ENCODE data around the gene RABGAP1L.
"Not testable (repeated sequence)": the region's sequence is repeated elsewhere in the genome, so short reads cannot be mapped to it uniquely, and the experiment has no call there.

Gene RABGAP1L

DNA sequence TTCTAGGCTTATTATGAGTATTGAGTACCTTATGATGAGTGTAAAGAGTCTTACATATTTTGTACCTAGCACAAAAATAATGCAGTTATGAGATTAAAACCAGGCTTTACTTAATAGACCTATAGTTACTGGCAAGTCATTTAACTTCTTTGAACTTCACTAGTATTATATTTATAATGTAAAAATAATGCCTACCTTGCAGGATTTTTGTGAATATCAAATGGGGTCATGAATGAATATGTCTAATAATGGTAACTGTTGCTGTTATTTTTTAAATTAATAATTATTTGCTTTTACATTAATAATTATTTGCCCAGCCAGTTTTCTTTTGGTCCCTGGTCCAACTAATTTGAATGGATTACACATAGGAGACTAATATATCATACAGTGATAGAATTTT is 530.9 kb downstream of the RABGAP1L start:
- DNase-seq = no peak

DNA sequence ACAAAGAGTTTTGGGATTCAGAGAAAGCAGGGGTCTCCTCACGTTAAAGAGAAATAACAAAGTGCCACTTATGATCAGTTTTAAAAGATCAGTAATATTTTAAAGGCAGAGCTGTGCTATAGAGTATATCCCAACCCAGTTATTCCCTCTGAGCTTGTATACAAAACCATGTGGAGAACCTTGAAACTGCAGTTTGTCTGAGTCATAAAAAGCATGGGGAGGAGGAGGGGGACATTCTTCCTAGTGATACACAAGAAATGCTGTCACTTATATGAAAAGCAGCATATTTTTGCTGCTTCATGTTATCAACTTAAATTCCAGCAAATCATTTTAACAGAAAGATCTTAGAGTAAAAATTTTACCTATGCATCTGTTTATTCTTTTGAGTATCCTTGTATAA is 533.0 kb downstream of the RABGAP1L start:
- no peak for DNase-seq

DNA sequence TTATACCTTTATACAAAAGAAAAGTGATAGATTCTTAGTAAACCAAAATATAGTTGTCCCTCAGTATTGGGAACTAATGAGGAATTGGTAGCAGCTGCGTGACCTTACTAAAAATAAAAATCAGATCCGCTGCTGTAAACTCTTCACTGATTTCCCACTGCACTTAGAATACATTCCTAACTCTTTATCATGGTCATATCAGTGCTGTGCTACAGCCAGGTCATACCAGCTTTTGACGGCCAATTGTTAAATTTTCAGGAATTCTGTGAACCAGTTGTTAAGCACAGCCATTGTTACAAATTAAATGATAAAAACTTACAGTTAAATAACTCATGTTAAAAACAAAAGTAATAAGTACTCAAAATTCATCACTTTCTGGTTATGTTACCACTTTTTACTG is 533.8 kb downstream of the RABGAP1L start:
- no peak for DNase-seq

DNA sequence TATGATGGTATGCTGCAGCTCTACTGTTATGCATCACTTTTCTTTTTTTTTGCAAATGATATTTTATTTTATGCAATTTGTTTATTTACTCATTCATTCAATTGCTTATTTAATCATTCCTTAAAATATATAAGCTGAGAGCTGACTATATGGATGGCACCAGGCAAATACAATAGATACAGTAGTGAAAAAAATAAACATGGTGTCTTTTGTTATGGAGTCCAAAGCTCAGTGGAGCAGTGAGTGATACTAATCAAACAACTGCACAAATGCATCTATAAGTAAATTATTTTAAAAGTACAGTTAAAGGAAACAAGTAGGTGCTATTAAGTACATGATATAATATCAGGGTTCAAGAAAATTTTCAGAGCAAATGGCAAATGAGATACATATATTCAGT is 534.2 kb downstream of the RABGAP1L start:
- not testable (repeated sequence) for DNase-seq

DNA sequence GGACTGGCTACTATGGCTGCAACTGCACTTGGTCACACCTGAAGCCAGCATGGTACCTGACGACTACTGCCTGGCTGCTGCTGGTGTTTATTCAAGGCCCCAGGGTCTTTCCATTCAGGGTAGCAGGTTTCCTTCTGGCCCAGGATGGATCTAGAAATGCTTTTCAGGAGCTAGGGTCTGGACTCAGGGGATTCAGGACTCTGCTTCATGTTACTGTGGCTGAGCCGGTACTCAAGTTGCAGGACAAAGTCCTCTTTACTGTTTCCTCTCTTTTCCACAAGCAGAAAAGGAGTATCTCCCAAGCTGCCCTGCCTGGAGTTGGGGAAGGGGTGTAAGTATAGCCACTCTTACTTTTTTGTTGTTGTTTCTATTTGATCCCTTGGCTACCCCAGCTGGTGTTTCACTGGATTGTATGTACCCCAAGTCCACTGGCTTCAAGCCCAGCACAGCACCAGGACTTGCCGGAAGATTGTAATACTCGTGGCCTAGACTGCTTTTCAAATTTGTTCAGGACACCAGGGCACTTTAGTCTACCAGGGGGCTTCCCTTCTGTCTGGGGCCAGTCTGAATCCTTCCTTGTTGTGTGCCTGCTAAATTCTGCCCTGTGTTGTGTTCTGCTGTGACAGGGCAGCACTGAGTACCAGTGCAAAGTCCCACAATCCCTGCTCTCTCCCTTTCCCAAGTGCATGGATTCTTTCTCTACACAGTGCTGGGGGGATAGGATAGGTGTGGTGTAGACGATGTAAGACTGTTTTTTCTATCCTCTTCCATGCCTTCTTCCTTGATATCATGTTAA is 536.9 kb downstream of the RABGAP1L start:
- no peak for DNase-seq

DNA sequence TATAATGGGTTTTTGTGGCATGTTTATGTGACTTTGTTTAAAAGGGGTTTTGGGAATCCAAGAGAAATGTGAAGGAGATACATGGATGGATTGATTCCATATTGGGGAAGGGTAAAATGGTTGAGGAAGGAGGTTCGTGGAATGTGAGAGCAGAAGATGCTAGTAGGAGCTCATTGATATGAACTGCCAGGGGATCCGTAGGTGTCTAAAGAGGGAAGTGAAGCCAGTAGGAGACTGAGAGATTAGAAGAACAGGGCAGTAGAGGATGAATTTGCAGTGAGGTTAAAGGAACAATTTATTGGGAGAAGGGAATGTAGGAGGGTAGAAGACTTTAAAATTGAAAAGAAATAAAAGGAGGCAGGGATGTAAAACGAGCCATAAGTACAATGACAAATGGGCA is 541.0 kb downstream of the RABGAP1L start:
- DNase-seq = no peak

DNA sequence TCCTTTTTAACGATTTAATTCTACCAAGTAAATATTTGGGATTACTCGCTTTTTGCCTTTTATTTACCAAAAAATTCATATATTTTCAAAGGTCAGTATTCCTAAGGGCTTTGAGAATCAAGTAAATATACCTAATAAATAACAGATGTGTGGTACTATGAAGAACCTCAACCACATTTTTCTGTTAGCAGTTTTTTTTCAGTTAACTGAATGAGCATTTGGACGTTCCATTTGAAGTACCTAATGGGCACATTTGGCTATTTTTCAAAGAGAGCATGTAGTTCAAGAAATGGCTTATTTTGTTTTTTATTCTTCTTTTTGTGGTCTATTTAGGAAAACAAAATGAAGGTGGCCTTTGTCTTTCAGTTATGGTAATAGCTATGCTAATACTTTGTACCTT is 541.5 kb downstream of the RABGAP1L start:
- DNase-seq = no peak

DNA sequence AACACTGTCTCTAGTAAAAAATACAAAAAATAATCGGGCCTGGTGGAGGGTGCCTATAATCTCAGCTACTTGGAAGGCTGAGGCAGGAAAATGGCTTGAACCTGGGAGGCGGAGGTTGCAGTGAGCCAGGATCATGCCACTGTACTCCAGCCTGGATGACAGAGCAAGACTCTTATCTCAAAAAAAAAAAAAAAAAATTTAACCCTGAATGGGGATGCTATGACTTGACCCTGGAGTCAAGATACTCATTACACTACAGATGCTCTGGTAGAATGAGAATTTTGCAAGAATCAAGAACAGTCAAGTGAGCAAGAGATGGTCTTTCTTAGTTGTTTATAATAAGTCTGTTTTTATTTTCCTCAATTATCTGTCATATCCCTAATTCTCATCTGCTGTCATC is 542.2 kb downstream of the RABGAP1L start:
- DNase-seq = no peak

DNA sequence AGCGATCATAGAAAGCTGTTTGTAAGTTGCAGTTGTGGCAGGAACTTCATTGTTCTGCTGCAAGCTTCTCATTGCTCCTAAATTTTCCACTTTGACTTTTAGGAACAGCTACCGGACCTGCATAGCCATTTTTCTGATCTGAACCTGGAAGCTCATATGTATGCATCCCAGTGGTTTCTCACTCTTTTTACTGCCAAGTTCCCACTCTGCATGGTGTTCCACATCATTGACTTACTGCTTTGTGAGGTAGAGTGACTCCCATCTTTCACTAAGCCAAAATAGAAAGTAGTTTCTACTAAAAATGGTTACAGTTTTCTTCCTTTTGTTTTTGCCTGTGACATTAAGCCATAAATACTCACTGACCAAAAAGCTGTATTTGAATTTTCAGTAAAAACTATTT is 542.7 kb downstream of the RABGAP1L start:
- DNase-seq = no peak

DNA sequence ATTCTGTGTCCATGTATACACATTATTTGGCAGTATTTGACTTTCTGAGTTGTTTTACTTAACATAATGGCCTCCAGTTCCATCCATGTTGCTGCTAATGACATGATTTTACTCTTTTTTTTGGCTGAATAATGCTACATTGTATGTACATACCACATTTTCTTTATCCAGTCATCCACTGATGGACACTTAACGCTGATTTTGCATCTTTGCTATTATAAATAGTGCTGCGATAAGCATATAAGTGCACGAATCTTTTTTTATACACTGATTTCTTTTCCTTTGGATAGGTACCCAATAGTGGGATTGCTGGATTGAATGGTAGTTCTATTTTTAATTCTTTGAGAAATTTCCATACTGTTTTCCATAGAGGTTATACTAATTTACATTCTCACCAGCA is 544.0 kb downstream of the RABGAP1L start:
- DNase-seq = no peak

DNA sequence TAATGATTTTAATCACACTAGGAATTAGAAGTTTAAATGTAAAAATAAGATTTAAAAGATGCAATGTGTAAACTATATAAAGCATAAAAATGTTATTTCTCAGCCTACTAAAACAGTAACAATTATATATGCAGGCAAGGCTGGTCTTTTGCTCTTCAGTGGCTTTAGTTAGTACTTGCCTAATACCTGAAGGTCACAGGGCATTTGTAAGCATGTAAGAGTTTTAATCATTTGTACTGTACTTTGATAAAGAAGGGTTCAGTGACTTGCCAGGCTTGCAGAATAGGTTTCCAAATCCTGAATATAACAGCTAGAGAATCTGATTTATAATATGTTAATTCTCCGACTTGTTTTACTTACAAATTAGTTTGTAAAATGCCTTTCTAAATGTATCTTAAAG is 545.0 kb downstream of the RABGAP1L start:
- DNase-seq = no peak

DNA sequence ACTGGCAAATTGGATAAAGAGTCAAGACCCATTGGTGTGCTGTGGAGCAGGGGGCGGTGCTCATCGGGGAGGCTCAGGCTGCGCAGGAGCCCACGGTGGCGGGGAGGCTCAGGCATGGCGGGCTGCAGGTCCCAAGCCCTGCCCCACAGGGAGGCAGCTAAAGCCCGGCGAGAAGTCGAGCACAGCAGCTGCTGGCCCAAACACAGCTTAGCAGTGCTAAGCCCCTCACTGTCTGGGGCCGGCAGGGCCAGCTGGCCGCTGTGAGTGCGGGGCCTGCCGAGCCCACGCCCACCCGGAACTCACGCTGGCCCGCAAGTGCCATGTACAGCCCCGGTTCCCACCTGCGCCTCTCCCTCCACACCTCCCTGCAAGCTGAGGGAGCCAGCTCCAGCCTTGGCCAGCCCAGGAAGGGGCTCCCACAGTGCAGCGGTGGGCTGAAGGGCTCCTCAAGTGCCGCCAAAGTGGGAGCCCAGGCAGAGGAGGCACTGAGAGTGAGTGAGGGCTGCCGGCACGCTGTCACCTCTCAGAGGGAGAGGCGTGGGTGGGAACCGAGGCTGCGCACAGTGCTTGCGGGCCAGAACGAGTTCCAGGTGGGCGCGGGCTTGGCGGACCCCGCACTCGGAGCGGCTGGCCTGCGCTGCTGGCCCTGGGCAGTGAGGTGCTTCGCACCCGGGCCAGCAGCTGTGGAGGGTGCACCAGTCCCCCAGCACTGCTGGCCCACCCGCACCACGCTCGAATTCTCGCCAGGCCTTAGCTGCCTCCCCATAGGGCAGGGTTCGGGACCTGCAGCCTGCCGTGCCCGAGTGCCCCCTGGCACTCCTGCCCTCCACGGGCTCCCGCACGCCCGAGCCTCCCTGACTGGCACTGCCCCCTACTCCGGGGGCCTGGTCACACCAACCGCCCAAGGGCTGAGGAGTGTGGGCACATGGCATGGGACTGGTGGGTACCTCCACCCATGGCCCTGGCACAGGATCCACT is 551.8 kb downstream of the RABGAP1L start:
- no peak for DNase-seq

DNA sequence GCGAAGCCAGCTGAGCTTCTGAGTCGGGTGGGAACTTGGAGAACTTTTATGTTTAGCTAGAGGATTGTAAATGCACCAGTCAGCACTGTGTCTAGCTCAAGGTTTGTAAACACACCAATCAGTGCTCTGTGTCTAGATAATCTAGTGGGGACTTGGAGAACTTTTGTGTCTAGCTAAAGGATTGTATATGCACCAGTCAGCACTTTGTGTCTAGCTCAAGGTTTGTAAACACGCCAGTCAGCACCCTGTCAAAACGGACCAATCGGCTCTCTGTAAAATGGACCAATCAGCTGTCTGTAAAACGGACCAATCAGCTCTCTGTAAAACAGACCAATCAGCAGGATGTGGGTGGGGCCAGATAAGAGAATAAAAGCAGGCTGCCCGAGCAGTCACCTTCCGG is 552.5 kb downstream of the RABGAP1L start:
- DNase-seq = not testable (repeated sequence)

DNA sequence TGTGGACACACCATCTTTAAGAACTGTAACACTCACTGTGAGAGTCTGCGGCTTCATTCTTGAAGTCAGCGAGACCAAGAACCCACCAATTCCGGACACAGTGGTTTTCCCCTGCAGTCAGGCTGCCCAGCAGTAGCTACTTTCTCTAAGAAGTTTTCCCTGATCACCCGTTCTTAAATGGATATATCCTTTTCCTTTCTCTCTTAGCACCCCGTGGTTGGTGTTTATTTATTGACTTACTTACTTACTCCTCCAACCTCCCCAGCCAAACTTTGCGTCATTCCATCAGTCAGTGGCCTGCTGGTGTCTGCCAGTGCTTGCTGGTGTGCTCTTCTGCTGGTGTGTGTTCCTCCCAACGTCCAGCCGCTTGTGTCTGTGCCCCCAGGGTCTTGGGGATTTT is 553.2 kb downstream of the RABGAP1L start:
- DNase-seq = no peak

DNA sequence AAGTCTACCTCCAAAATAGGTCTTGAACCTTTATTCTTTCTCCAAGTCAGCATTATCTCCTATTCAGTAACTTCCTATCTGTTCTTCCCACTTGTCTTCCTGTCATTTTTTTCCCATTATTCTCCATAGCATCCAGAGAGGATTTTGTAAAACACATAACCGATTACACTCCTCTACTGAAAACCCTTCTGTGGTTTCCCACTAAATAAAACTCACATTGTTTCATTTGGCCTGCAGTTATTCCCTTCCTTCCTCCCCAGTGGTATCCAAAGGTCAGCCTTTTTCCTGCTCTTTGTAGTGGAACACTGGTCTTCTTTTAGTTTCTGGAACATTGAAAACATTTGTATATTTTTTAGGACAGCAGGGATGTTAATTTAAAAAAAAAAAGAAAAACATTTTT is 554.5 kb downstream of the RABGAP1L start:
- DNase-seq = no peak

DNA sequence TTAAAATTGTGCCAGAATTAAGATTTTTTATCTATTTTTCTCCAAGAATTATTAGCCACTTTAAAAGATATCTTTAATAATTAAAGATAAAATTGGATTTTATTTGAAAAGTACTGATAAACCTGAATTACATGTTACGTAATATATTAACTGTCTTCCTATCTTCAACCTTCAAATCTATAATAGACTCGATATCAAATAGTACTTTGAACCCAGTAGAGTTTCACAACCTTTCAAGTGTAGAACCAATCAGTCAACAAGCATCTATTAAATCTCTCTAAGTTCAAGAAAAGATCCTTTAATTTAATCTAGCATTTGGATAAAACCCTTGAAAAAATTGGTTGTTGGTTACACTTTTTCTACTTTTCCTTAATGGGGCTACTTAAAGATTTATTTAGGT is 559.9 kb downstream of the RABGAP1L start:
- DNase-seq = no peak

DNA sequence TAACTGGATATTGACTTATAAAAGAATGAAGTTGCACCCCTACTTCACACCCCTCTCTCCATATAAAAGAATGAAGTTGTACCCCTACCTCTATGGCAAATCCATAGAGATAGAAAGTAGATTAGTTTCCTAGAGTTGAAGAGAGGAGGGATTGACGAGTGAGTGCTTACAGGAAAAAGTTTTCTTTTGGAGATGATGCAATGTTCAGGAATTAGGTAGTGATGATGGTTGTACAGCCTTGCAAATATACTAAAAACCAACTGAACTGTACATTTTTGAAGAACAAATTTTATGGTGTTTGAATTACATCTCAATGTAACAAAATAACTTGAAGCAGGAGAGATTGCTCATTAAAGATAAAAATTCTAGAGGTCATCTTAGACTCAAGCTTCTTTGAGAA is 561.3 kb downstream of the RABGAP1L start:
- no peak for DNase-seq

DNA sequence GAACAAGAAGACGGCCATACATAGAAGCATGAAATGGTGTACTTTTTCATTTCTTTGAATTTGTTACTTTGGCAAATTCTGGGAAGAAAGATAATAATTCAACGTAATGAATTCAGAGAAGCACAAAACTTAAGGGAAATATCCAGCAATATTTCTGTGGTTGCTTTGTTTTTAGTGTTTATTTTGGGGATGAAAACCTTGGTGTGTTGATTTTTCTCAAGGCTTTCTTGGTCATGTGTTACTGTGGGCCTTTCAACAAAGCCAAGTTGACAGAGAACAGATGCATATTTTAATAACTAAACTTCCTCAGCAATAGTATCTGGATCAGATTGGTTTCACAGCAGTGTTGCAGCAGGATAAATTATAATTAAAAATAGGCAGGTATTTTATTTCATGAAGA is 561.9 kb downstream of the RABGAP1L start:
- no peak for DNase-seq

DNA sequence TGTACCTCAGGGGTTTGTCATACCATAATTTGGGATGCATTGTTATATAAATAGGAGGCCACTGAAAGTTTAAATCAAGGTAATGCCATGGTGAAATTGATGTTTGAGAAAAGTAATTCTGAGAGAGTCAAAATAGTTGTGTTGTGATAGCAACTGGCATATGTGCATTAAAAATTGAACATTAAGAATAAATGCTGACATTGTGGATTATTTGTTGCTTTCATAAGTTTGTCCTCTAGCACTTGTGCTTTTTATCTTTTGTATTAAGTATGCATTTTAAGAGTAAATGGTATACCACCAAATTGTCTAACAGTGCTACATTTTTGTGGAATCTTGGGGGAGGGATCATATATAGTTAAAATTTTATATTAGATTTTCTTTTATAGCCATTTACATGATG is 564.5 kb downstream of the RABGAP1L start:
- DNase-seq = no peak

DNA sequence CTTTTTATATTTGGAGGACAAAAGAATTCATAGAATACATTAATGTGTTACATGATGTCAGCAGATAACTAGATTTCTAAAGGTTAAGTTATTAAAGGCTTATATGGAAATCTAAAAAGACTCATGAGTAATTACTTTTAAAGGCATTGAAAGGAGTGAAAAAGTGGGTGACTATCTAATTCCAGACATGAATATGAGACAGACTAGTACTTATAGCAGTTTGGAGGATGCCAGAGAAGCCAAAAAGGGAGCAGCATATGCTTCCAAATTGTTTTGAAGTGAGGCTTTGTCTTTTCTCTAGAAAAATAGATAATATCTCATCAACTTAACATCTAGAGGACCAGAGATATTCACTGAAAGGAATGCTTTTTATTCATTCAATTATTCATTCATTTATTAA is 564.9 kb downstream of the RABGAP1L start:
- DNase-seq = no peak

DNA sequence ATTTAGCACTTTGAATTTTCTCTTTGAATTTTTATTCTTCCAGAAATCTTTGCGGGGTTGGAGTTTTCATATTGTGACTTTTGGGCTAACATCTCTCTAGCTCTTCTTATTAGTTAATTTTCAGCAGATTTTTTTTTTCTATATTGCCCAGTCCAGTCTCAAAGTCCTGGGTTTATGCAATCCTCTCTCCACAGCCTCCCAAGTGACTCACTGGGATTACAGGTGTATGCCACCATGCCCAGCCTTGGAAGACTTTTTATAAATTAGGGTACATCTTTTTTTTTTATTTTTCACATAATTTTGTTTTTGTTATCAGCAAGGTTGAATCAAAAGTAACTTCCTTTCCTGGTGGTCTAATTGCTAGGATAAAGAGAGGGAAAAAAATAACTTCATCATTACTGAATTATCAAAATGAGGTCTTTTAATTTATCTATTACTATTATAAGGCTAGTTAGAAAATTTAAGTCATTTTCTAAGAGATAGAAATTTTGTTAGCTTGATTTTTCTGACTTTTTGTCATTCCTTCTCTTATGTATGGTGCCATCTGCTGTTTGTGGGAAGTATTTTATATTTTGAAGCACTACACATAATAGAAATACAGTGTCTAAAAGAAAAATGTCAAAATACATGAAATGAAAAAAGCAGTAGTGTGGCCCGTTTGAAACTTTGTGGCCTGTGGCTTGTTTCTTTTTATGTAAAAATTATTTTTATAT is 567.0 kb downstream of the RABGAP1L start:
- no peak for DNase-seq

DNA sequence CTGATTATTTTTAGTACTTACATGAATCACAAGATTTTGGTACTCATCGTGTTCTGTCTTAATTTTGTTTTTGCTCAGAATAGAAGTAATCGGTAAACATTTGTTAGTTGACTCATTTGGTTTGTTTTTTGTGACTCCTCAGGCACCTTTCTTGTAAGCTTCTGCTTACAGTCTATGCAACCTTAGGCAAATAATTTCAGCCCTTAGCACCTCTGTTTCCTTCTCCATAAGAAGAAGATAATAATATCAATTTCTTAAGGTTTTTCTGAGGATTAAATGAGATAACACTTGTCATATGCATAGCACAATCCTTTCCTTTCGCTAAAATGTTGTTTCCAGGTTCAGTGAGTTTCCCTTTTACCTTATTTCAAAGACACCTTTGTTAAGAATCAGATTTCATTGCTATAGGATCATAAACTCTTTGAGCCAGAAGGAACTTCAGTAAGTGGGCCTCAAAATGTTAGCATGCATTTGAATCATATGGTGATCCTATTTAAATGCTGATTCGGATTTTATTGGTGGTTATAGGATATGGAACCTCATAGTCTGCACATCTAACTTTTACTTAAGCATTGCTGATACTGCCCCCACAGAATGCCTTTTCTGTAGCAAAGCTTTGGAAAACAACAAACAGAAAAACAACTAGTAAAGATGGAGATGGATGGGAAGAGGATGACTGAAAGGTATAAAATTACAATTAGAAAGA is 567.7 kb downstream of the RABGAP1L start:
- DNase-seq = no peak

DNA sequence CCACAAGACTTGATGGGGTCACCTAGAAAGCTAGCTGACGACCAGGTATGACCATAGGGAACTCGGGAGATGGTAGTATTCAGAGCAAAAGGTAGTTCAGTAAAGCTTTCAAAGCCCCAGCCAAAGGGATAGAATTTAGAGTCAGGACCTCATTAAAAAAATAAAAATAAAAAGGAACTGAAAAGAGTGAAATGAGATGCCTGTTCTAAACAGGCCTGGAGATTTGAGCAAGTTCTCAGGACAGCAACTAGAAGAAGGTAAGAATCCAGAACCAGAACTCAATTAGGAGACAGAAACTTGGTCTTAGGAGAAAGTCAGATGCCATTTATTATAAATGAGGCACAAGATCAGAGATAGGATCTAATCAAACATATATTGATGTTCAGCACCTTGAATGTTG is 575.0 kb downstream of the RABGAP1L start:
- no peak for DNase-seq

Data from activated naive CD4-positive, alpha-beta T cell treated with anti-CD3 and anti-CD28 coated beads, Interleukin-2, amount 50 U/mL, for 16 hours (primary cell).